Measurements from ENCODE around the gene FERMT3. TPM values are rescaled to one million over a fixed set of nuclear protein-coding genes. Genes with fewer than 3 reads are reported as not detected.

The FERMT3 gene
- total and polyA plus RNA-seq, 2 of the 13 experiments (the other 11 are each of a cell fraction or from before 2014, with no cell fraction given) = 0.29 TPM; not detected in 1

- TF ChIP-seq, protein P1, sequence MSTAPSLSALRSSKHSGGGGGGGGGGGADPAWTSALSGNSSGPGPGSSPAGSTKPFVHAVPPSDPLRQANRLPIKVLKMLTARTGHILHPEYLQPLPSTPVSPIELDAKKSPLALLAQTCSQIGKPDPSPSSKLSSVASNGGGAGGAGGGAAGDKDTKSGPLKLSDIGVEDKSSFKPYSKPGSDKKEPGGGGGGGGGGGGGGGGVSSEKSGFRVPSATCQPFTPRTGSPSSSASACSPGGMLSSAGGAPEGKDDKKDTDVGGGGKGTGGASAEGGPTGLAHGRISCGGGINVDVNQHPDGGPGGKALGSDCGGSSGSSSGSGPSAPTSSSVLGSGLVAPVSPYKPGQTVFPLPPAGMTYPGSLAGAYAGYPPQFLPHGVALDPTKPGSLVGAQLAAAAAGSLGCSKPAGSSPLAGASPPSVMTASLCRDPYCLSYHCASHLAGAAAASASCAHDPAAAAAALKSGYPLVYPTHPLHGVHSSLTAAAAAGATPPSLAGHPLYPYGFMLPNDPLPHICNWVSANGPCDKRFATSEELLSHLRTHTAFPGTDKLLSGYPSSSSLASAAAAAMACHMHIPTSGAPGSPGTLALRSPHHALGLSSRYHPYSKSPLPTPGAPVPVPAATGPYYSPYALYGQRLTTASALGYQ (CRISPR knock-in tag; IDR thresholded peaks at IDR 0.05) = 0 out of 2 replicates have a peak, but pooled peaks have one; percentile 29
- TF ChIP-seq, protein P2, sequence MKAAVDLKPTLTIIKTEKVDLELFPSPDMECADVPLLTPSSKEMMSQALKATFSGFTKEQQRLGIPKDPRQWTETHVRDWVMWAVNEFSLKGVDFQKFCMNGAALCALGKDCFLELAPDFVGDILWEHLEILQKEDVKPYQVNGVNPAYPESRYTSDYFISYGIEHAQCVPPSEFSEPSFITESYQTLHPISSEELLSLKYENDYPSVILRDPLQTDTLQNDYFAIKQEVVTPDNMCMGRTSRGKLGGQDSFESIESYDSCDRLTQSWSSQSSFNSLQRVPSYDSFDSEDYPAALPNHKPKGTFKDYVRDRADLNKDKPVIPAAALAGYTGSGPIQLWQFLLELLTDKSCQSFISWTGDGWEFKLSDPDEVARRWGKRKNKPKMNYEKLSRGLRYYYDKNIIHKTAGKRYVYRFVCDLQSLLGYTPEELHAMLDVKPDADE (CRISPR knock-in tag; IDR thresholded peaks at IDR 0.05) = no peak
- TF ChIP-seq NFKB2 (CRISPR knock-in tag; IDR thresholded peaks at IDR 0.05; ENCODE audit: borderline replicate concordance) (0 out of 2 replicates have a peak, but pooled peaks have one; percentile 11), ZNF556 (CRISPR knock-in tag; IDR thresholded peaks at IDR 0.05; ENCODE audit: borderline replicate concordance) (no peak), ZNF567 (CRISPR knock-in tag; IDR thresholded peaks at IDR 0.05; ENCODE audit: borderline replicate concordance) (0 out of 2 replicates have a peak, but pooled peaks have one; percentile 21), PHF5A (CRISPR knock-in tag; IDR thresholded peaks at IDR 0.05; ENCODE audit: low read depth, unreplicated experiment) (no peak), ZNF563 (CRISPR knock-in tag; IDR thresholded peaks at IDR 0.05) (no peak), ZNF766 (CRISPR knock-in tag; IDR thresholded peaks at IDR 0.05; ENCODE audit: borderline replicate concordance) (no peak), GTF3A (CRISPR knock-in tag; conservative IDR thresholded peaks at IDR 0.05) (no peak), ZUFSP (CRISPR knock-in tag; IDR thresholded peaks at IDR 0.05; ENCODE audit: borderline replicate concordance) (no peak), JUN (CRISPR knock-in tag; IDR thresholded peaks at IDR 0.05) (no peak), IRX3 (CRISPR knock-in tag; IDR thresholded peaks at IDR 0.05; ENCODE audit: borderline replicate concordance, low read depth) (no peak), ZNF180 (CRISPR knock-in tag; IDR thresholded peaks at IDR 0.05; ENCODE audit: borderline replicate concordance, low read depth) (no peak), BATF2 (CRISPR knock-in tag; IDR thresholded peaks at IDR 0.05) (no peak), GLI4 (CRISPR knock-in tag; IDR thresholded peaks at IDR 0.05; ENCODE audit: borderline replicate concordance) (0 out of 2 replicates have a peak, but pooled peaks have one; percentile 55), ZMAT3 (CRISPR knock-in tag; conservative IDR thresholded peaks at IDR 0.05) (0 out of 2 replicates have a peak, but pooled peaks have one; percentile 1), TMF1 (CRISPR knock-in tag; IDR thresholded peaks at IDR 0.05; ENCODE audit: low read depth) (0 out of 2 replicates have a peak, but pooled peaks have one; percentile 0), TFE3 (CRISPR knock-in tag; IDR thresholded peaks at IDR 0.05) (no peak), SIX4 (CRISPR knock-in tag; IDR thresholded peaks at IDR 0.05) (no peak)
- TF ChIP-seq, protein P3, sequence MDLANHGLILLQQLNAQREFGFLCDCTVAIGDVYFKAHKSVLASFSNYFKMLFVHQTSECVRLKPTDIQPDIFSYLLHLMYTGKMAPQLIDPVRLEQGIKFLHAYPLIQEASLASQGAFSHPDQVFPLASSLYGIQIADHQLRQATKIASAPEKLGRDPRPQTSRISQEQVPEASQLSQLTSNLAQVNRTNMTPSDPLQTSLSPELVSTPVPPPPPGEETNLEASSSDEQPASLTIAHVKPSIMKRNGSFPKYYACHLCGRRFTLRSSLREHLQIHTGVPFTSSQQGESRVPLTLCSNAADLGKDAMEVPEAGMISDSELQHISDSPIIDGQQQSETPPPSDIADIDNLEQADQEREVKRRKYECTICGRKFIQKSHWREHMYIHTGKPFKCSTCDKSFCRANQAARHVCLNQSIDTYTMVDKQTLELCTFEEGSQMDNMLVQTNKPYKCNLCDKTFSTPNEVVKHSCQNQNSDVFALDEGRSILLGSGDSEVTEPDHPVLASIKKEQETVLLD (CRISPR knock-in tag; IDR thresholded peaks at IDR 0.05; ENCODE audit: low read depth) = no peak
These were observed 20.1 kb downstream of the FERMT3 start (continued) for GRCh38 chr11:64226507-64227051.
